ENCODE results near the gene BCKDHA. TPM values are rescaled to one million over a fixed set of nuclear protein-coding genes. Genes with fewer than 3 reads are reported as not detected.

BCKDHA gene
- total RNA-seq, 2 experiments from 2014 or later, result 16.8 to 66.4 TPM

GRCh38 chr19:41351339-41352245, 46.0 kb upstream of the BCKDHA start:
- POLR2A ChIA-PET, result interaction anchor here (0.6 to 1.7 kb wide), 5 partner anchors 12 to 89 kb away, joined by 3 to 7 read pairs (median 3); partner anchors contain the start of gene B9D2
- H3K4me3 ChIP-seq (ENCODE audit: low read depth, low read length, poor library complexity, severe bottlenecking), result peak overlapping the region; percentile 77

GRCh38 chr19:41352279-41352608, 45.4 kb upstream of the BCKDHA start:
- ChIA-PET CTCF (ENCODE audit: unreplicated experiment) (interaction anchor here (1.0 to 1.2 kb wide), 2 partner anchors 11 to 25 kb away, joined by 4 read pairs; no protein-coding TSS in a partner anchor), POLR2A (interaction anchor here (0.6 to 1.7 kb wide), 5 partner anchors 10 to 88 kb away, joined by 3 to 7 read pairs (median 4); partner anchors contain the start of gene B9D2)
- Histone ChIP-seq H3K27ac (ENCODE audit: low read depth, low read length, poor library complexity, severe bottlenecking) (peak overlapping the region; percentile 25), H3K4me1 (ENCODE audit: insufficient read depth, low read length, poor library complexity, severe bottlenecking) (peaks cover 21% of the 10 kb centered on the region), H3K4me3 (ENCODE audit: low read depth, low read length, poor library complexity, severe bottlenecking) (peak overlapping the region; percentile 77), H4K20me1 (ENCODE audit: insufficient read depth, low read length) (peaks cover 4% of the 10 kb centered on the region), H2AFZ (ENCODE audit: low read length) (peak overlapping the region; percentile 22; the same call in 1 of the 2 replicates), H3K36me3 (ENCODE audit: insufficient read depth, low read length) (peaks cover 32% of the 10 kb centered on the region), H3K9me3 (ENCODE audit: low read length) (no peaks in the 10 kb centered on the region), H3K79me2 (ENCODE audit: insufficient read depth, low read depth, low read length) (peaks cover 42% of the 10 kb centered on the region; the same call in 1 of the 2 replicates), H3K4me2 (ENCODE audit: low read length) (peak overlapping the region; percentile 78), H3K9me2 (ENCODE audit: insufficient read depth, low read length) (no peaks in the 10 kb centered on the region)
- TF ChIP-seq CTCF (conservative IDR thresholded peaks at IDR 0.05; ENCODE audit: low read length) (no peak), EZH2phosphoT487 (IDR thresholded peaks at IDR 0.05; ENCODE audit: borderline replicate concordance, low read depth, low read length) (no peak)
- BruUV-seq (replicated peaks), result no TSS peak
- intact Hi-C loops (cut with micrococcal nuclease; ENCODE audit: unreplicated experiment), result loop anchor here (1.0 to 2.0 kb wide), 3 partner anchors 25 to 89 kb away; partner anchors contain the start of gene CCDC97
- DNase-seq (ENCODE audit: low spot score), result no peak

More at GRCh38 chr19:41351339-41352245, 46.0 kb upstream of the BCKDHA start:
- peak; percentile 56 for DNase-seq (ENCODE audit: low spot score)
- Histone ChIP-seq H3K27ac (ENCODE audit: low read depth, low read length, poor library complexity, severe bottlenecking) (peak overlapping the region; percentile 25), H3K79me2 (ENCODE audit: insufficient read depth, low read depth, low read length) (peaks cover 42% of the 10 kb centered on the region; the same call in 1 of the 2 replicates), H3K4me1 (ENCODE audit: insufficient read depth, low read length, poor library complexity, severe bottlenecking) (peaks cover 21% of the 10 kb centered on the region), H2AFZ (ENCODE audit: low read length) (peak overlapping the region; percentile 25; the same call in 1 of the 2 replicates), H4K20me1 (ENCODE audit: insufficient read depth, low read length) (peaks cover 4% of the 10 kb centered on the region), H3K9me3 (ENCODE audit: low read length) (no peaks in the 10 kb centered on the region), H3K9me2 (ENCODE audit: insufficient read depth, low read length) (no peaks in the 10 kb centered on the region), H3K4me2 (ENCODE audit: low read length) (peak overlapping the region; percentile 78), H3K36me3 (ENCODE audit: insufficient read depth, low read length) (peaks cover 37% of the 10 kb centered on the region)
- no TSS peak for BruUV-seq (replicated peaks)
- CTCF ChIA-PET (ENCODE audit: unreplicated experiment), result no interaction called here
- no peak for TF ChIP-seq EZH2phosphoT487 (IDR thresholded peaks at IDR 0.05; ENCODE audit: borderline replicate concordance, low read depth, low read length)
- no peak for TF ChIP-seq CTCF (conservative IDR thresholded peaks at IDR 0.05; ENCODE audit: low read length)
- intact Hi-C loops (cut with micrococcal nuclease; ENCODE audit: unreplicated experiment), result loop anchor here (1.0 to 2.0 kb wide), 3 partner anchors 24 to 89 kb away; partner anchors contain the start of gene CCDC97

Measured in OCI-LY7 (cell line).